ENCODE measurements around the gene CDH13. TPM values are rescaled to one million over a fixed set of nuclear protein-coding genes. Genes with fewer than 3 reads are reported as not detected.

CDH13 gene
- total and polyA plus RNA-seq, 10 of the 15 experiments (the other 5 are each of a cell fraction or from before 2014, with no cell fraction given) = under 0.01 to 0.05 TPM; not detected in 8

DNA sequence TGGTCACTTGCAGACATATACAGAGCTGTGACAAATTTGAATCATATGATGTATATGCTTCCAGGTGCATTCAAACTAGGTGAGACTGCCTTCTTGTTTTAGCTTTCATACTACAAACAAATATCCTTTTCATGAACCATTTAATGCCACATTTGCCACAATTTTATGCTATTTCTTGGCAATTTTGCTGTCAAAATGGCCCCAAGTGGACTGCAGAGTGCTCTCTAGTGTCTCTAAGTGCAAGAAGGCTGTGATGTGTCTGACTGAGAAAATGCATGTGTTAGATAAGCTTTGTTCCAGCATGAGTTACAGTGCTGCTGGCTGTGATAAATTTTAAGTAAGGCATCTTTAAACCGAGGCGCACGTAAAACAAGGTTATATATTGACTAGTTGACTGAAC is 38.3 kb downstream of the CDH13 start:
- ChIA-PET SMC1A (ENCODE audit: uncharacterized antibody, unreplicated experiment) (interaction anchor here (0.8 kb wide), 1 partner anchor 9 kb away, joined by 3 read pairs; no protein-coding TSS in a partner anchor), POLR2A (no interaction called here), CTCF (interaction anchor here (1.1 to 1.8 kb wide), 2 partner anchors 11 to 24 kb away, joined by 4 to 5 read pairs; no protein-coding TSS in a partner anchor), RAD21 (ENCODE audit: unreplicated experiment) (no interaction called here)
- intact Hi-C loops (cut with micrococcal nuclease; ENCODE audit: unreplicated experiment) = no loop called here
- Histone ChIP-seq H3K9me3 (replicated peaks; ENCODE audit: control insufficient read depth, insufficient read depth, low read length) (peaks cover under 1% of the 10 kb centered on the region; the same call in 1 of the 3 replicates), H3K27ac (ENCODE audit: control insufficient read depth, insufficient read depth) (no peak overlapping the region), H2AFZ (ENCODE audit: control insufficient read depth, low read depth, low read length) (no peak overlapping the region), H3K79me2 (ENCODE audit: control insufficient read depth, insufficient read depth, low read length) (no peaks in the 10 kb centered on the region), H3K27me3 (replicated peaks in 1 of 2; ENCODE audit: control insufficient read depth in 2 of 2, insufficient read depth in 2 of 2, low read length in 1 of 2) (peaks cover 0 to 1% of the 10 kb centered on the region in 2 experiments; a peak in 1 of 4 replicates), H3K9ac (ENCODE audit: control insufficient read depth, insufficient read depth, low read length) (no peak overlapping the region), H3K4me2 (ENCODE audit: control insufficient read depth, insufficient read depth) (no peak overlapping the region), H3K4me3 (no peak overlapping the region), H4K20me1 (ENCODE audit: control insufficient read depth, insufficient read depth) (no peaks in the 10 kb centered on the region), H3K36me3 (ENCODE audit: control insufficient read depth in 2 of 2, insufficient read depth in 2 of 2, low read length in 1 of 2) (no peaks in the 10 kb centered on the region), H3K4me1 (ENCODE audit: control insufficient read depth, insufficient read depth, low read length) (peaks cover 1% of the 10 kb centered on the region)
- WGBS (ENCODE audit: insufficient coverage, insufficient replicate concordance, low lambda C conversion rate, missing lambda C conversion rate) = 95% methylated on average over 3 of the region's 3 CpGs
- TF ChIP-seq BHLHE40 (IDR thresholded peaks at IDR 0.05; ENCODE audit: borderline replicate concordance in 1 of 2, low read depth in 2 of 2, low read length in 1 of 2) (no peak), TARDBP (IDR thresholded peaks at IDR 0.05; ENCODE audit: borderline replicate concordance) (no peak), ZBED1 (IDR thresholded peaks at IDR 0.05; ENCODE audit: borderline replicate concordance) (no peak), ZNF274 (IDR thresholded peaks at IDR 0.05; ENCODE audit: insufficient read depth, insufficient read length) (no peak), SUZ12 (IDR thresholded peaks at IDR 0.05; ENCODE audit: unreplicated experiment) (no peak), RAD21 (IDR thresholded peaks at IDR 0.05; ENCODE audit: insufficient read depth, low read depth, low read length) (no peak), ASH2L (IDR thresholded peaks at IDR 0.05; ENCODE audit: borderline replicate concordance, low read depth) (no peak), EP300 (IDR thresholded peaks at IDR 0.05; ENCODE audit: borderline replicate concordance in 1 of 2, control insufficient read depth in 1 of 2, low read depth in 2 of 2, low read length in 2 of 2) (no peak), RCOR1 (conservative IDR thresholded peaks at IDR 0.05; ENCODE audit: low read depth, low read length) (no peak), SREBF1 (IDR thresholded peaks at IDR 0.05; ENCODE audit: low read length) (no peak), SREBF2 (IDR thresholded peaks at IDR 0.05; ENCODE audit: low read length) (no peak), BACH1 (IDR thresholded peaks at IDR 0.05; ENCODE audit: borderline replicate concordance) (no peak), ZNF384 (IDR thresholded peaks at IDR 0.05; ENCODE audit: borderline replicate concordance, low read depth, low read length) (no peak)
- TF ChIP-seq, protein P1, sequence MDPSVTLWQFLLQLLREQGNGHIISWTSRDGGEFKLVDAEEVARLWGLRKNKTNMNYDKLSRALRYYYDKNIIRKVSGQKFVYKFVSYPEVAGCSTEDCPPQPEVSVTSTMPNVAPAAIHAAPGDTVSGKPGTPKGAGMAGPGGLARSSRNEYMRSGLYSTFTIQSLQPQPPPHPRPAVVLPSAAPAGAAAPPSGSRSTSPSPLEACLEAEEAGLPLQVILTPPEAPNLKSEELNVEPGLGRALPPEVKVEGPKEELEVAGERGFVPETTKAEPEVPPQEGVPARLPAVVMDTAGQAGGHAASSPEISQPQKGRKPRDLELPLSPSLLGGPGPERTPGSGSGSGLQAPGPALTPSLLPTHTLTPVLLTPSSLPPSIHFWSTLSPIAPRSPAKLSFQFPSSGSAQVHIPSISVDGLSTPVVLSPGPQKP (IDR thresholded peaks at IDR 0.05; ENCODE audit: low read depth, low read length) = no peak
- TF ChIP-seq, protein P2, sequence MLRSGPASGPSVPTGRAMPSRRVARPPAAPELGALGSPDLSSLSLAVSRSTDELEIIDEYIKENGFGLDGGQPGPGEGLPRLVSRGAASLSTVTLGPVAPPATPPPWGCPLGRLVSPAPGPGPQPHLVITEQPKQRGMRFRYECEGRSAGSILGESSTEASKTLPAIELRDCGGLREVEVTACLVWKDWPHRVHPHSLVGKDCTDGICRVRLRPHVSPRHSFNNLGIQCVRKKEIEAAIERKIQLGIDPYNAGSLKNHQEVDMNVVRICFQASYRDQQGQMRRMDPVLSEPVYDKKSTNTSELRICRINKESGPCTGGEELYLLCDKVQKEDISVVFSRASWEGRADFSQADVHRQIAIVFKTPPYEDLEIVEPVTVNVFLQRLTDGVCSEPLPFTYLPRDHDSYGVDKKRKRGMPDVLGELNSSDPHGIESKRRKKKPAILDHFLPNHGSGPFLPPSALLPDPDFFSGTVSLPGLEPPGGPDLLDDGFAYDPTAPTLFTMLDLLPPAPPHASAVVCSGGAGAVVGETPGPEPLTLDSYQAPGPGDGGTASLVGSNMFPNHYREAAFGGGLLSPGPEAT (IDR thresholded peaks at IDR 0.05; ENCODE audit: low read depth) = no peak
- TF ChIP-seq, protein P3, sequence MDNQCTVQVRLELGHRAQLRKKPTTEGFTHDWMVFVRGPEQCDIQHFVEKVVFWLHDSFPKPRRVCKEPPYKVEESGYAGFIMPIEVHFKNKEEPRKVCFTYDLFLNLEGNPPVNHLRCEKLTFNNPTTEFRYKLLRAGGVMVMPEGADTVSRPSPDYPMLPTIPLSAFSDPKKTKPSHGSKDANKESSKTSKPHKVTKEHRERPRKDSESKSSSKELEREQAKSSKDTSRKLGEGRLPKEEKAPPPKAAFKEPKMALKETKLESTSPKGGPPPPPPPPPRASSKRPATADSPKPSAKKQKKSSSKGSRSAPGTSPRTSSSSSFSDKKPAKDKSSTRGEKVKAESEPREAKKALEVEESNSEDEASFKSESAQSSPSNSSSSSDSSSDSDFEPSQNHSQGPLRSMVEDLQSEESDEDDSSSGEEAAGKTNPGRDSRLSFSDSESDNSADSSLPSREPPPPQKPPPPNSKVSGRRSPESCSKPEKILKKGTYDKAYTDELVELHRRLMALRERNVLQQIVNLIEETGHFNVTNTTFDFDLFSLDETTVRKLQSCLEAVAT (IDR thresholded peaks at IDR 0.05) = no peak
- TF ChIP-seq, protein P4, sequence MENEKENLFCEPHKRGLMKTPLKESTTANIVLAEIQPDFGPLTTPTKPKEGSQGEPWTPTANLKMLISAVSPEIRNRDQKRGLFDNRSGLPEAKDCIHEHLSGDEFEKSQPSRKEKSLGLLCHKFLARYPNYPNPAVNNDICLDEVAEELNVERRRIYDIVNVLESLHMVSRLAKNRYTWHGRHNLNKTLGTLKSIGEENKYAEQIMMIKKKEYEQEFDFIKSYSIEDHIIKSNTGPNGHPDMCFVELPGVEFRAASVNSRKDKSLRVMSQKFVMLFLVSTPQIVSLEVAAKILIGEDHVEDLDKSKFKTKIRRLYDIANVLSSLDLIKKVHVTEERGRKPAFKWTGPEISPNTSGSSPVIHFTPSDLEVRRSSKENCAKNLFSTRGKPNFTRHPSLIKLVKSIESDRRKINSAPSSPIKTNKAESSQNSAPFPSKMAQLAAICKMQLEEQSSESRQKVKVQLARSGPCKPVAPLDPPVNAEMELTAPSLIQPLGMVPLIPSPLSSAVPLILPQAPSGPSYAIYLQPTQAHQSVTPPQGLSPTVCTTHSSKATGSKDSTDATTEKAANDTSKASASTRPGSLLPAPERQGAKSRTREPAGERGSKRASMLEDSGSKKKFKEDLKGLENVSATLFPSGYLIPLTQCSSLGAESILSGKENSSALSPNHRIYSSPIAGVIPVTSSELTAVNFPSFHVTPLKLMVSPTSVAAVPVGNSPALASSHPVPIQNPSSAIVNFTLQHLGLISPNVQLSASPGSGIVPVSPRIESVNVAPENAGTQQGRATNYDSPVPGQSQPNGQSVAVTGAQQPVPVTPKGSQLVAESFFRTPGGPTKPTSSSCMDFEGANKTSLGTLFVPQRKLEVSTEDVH (IDR thresholded peaks at IDR 0.05; ENCODE audit: low read depth, partially characterized antibody) = no peak
- FAIRE-seq = no peak
- in situ Hi-C loops (cut with MboI) = no loop called here
- BruUV-seq (replicated peaks) = no TSS peak
- ATAC-seq = no peak
- DNase-seq (ENCODE audit: low read depth, low spot score) = no peak
